DND-41 (cell line): ENCODE measurements around the gene GSS.

Experiments
- EZH2 ChIP-seq: IDR thresholded peaks from 3 replicates; pipeline ENCODE4 v1.6.1; 2012; ENCODE audit warnings: borderline replicate concordance, low read depth, mild to moderate bottlenecking, moderate library complexity, low read length, inconsistent platforms; ENCODE audit not compliant: severe bottlenecking
- TF ChIP-seq, protein P1 (sequence below): IDR thresholded peaks from 2 replicates; pipeline ENCODE4 v1.5.1; 2012; ENCODE audit warnings: borderline replicate concordance, low read length, moderate library complexity, mild to moderate bottlenecking; ENCODE audit not compliant: poor library complexity, severe bottlenecking; ENCODE audit errors: extremely low read depth

DNA sequence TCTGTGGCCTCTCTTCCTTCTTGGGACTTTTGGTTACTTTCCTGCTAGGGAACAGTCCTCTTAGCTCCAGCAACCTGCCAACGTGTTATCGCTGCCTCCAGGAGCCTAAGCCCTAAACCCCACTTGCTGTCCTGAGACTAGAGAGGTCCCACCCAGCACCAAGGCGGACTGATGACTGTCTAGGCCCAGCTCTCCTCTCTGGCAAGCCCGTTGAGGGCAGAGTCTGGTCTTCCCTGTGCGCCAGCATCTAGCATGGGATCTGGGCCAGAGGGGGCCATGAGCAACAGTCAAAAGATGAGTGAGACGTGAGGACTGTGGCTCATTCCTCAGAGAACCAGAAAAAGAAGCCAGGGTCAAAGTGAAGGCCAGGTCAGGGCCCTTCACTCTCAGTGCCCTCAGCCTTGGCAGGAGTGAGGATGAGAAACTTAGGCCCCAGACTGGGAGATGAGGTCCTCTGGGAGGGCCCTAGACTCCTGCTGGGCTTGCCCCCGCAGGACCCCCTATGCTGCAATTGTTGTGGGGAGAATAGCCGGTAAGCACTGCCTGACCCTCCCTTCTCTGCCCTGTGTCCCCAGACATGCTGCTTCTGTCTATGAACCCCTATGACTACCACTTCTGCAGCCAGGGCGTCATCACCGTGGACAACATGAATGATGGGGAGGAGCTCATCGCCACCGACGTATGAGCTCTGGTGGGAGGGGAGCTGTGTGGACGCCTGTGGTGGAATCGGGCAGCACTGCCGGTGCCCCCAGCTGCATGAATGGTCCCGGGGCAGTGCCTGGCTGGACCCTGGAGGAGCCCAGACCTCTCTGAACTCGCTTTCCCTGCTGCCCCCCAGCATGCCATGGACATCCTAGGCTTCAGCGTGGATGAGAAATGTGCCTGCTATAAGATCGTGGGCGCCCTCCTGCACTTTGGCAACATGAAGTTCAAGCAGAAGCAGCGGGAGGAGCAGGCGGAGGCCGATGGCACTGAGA, 31.0 kb upstream of the GSS start:
- TF ChIP-seq, protein P1, sequence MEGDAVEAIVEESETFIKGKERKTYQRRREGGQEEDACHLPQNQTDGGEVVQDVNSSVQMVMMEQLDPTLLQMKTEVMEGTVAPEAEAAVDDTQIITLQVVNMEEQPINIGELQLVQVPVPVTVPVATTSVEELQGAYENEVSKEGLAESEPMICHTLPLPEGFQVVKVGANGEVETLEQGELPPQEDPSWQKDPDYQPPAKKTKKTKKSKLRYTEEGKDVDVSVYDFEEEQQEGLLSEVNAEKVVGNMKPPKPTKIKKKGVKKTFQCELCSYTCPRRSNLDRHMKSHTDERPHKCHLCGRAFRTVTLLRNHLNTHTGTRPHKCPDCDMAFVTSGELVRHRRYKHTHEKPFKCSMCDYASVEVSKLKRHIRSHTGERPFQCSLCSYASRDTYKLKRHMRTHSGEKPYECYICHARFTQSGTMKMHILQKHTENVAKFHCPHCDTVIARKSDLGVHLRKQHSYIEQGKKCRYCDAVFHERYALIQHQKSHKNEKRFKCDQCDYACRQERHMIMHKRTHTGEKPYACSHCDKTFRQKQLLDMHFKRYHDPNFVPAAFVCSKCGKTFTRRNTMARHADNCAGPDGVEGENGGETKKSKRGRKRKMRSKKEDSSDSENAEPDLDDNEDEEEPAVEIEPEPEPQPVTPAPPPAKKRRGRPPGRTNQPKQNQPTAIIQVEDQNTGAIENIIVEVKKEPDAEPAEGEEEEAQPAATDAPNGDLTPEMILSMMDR, result no peak
- no peak for TF ChIP-seq EZH2
